Ammon's horn (tissue), 1 donor: ENCODE results near the gene RRAD.
"Not testable (repeated sequence)": the region's sequence is repeated elsewhere in the genome, so short reads cannot be mapped to it uniquely, and the experiment has no call there.

Experiments
- DNase-seq: peaks from one replicate; pipeline ENCODE4 v3.0.0-alpha.2; 2016; ENCODE audit warnings: low spot score

Gene RRAD

DNA sequence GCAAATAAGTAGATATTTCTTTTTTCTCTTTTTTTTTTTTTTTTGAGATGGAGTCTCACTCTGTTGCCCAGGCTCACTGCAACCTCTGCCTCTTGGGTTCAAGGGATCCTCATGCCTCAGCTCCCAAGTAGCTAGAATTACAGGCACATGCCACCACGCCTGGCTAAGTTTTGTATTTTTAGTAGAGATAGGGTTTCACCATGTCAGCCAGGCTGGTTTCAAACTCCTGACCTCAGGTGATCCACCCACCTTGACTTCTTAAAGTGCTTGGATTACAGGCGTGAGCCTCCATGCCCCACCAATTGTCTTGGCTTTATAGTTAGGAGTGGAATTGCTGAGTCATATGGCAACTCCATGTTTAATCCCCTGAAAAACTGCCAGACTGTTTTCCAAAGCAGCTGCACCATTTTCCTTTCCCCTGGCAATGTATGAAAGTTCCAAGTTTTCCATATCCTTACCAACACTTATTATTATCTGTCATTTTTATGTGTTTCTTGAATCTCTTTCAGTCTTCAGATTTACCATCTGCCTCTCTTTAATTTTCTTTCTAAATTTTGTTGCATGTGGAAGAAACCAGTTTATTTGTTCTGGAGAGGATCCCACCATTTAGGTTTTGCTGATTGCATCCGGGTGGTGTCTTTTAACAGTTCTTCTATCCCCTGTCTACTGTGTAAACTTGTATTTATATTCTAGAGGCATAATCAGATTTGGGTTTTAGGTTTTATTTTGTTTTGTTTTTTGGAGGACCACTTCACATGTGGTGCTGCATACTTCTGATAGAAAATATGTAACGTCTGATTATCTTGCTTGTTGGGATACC is 25.8 kb upstream of the RRAD start:
- no peak for DNase-seq

DNA sequence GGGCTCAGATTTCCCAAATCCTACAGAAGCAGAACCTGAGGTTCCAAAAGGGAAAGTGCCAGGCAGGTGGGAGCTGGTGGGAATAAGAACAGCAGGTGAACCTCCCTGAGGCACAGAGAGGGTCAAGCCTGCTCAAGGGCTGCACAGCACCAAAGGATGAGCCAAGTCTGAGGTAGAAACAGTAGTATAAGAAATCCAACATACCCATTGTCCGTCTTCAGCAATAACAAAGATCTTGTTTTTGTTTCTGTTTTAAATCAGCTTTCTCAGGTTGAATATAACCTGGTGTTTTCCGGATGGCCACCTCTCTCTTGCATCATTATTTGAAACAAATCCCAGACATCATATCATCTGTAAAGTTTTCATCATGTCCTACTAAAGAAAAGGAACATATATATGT is 25.1 kb upstream of the RRAD start:
- DNase-seq: no peak

DNA sequence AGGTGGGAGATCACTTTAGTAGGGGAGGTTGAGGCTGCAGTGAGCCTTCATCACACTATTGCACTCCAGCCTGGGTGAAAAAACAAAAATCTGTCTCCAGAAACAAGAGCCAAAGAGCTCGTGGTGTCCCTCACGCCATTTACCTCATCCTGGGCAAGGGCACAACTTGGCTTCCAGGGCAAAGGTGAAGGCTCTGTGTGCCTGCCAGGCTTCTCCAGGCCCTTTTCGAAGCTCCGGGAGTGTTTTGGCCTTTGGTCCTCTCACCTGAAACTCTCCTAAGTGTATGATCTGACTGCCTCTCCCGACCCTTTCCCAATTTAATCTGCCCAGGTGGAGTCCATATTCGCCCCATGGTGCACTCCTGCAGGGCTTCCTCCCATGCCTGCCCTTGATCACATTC is 24.1 kb upstream of the RRAD start:
- no peak for DNase-seq

DNA sequence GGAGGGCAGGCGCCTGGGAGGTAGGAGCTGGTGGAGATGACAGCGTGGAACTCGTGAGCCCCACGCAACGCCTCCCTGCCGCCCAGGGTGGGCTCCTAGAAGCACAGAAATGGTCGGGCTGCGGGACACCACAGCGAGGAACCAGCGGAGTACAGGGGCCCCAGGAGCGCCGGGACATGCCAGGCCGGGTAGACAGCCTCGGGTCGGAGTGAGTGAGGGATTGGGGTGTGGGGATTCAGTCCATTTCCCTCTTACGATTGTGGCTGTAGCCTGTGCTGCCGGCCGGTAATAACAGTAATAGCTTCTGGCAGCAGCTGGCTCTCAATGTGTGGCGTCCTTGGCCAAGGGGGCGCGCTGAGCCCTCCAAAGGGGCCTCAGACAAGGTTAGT is 23.5 kb upstream of the RRAD start:
- no peak for DNase-seq

DNA sequence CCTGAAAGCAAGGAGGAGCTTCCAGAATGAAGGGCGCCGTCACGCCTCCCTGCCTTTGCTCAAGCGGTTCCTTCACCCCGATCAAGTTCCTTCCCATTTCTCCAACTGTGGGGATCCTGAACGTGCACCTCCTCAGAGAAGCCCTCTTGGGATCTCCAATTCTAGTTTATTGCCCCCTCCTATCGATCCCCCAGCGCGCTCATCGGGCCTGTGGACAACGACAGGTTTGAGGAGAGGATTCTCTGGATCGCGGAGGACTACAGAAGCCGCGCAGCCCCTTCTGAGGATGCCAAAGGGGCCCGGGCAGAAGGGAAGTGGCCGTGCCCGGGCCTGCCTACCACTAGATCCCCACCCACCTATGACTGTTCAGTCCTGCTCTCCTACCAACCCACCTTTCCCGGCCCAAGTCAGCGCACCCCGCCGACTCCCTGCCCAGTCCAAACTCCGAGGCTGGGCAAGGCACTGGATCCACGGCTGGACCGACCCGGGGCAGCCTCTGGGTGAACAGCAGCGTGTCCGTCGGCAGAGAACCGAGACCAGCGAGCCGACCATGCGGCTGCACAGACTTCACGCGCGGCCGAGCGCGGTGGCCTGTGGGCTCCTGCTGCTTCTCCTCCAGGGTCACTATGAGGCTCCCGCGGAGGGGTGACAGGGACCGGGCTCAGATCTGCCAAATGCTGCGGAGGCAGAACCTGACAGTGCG is 22.9 kb upstream of the RRAD start:
- no peak for DNase-seq

DNA sequence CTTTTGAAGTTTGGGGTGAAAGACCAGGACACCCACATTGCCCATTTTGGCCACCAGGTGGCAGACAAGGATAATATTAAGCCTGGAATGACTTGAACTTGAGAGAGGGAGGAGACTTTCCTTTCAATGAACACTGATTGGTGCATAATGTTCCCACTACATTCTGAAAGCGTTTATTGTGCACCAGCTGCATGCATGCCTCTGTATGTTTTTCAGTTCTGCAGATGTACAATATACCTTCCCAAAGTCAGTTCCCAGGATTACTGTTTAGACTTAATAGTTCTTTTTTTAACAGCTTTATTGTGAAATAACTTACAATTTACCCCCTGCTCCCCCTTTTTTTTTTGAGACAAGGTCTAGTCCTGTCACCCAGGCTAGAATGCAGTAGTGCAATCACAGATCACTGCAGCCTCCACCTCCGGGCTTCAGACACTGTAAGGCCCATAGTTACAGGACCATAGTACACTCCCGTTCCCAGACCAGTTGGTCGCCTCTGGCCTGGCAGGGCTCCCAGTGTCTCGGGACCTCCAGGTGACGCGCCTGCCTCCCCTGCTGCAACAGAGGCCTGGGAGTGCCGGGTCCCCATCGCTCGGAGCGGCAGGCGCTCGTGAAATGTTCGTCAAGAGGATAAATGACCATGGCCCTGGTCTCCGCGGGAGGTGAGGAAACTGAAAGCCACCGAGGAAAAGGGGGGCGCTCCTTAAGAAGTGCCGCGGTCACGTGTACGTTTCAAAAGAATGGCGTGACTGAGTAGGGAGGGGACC is 22.1 kb upstream of the RRAD start:
- DNase-seq: peak; percentile 90

DNA sequence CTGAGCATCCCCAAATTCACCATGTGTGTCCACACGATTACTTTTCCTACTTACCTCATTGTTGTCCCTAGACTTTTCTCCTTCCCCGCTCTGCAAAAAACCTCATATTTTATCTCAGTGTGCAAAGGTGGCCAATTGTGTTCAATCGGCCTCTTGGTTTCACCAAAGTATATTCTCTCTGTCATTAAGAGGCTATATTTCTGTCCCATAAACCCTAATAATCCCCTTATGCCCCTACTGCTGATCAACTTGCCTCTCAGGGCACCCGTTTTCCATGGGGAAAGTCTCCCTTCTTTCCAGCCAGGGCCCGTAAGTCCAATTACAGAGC is 21.6 kb upstream of the RRAD start:
- no peak for DNase-seq

GRCh38 chr16:66946541-66946940 is 21.2 kb upstream of the RRAD start:
- DNase-seq: no peak

DNA sequence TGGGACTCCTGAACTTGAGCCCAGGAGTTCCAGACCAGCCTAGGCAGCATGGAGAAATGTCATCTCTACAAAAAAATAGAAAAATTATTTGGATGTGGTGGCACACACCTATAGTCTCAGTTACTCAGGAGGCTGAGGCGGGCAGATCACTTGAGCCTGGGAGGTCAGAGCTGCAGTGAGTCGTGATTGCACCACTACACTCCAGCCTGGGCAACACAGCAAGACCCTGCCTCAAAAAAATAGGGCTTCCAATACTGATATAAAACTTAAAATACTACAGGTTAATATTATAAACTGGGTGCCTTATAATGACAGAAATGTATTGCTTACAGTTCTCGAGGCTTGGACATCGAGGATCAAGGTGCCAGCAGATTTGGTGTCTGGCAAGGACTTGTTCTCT is 20.6 kb upstream of the RRAD start:
- no peak for DNase-seq

- DNase-seq: not testable (repeated sequence)
Observed at GRCh38 chr16:66944971-66945370, 19.6 kb upstream of the RRAD start.

- DNase-seq: no peak
Observed at GRCh38 chr16:66944054-66944441, 18.7 kb upstream of the RRAD start.

GRCh38 chr16:66943426-66944053 is 18.2 kb upstream of the RRAD start:
- DNase-seq: no peak

DNA sequence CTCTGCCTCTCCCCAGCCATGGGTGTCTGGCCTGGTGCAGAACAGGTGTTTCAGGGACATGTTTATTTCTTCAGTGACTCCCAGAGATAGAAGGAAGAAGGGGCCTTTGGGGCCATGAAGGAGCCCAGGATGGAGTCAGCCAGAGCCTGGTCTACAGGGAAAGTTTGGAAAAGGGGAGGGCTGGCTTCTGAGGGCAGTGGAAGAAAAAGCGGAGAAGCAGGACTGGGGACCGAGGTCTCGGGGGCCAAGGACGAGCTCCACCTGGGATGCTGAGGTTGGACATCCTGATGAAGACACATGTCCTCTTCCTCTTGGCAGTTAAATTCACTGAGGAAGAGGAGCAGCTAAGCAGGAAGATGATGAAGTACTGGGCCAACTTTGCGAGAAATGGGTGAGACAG is 17.6 kb upstream of the RRAD start:
- DNase-seq: no peak

DNA sequence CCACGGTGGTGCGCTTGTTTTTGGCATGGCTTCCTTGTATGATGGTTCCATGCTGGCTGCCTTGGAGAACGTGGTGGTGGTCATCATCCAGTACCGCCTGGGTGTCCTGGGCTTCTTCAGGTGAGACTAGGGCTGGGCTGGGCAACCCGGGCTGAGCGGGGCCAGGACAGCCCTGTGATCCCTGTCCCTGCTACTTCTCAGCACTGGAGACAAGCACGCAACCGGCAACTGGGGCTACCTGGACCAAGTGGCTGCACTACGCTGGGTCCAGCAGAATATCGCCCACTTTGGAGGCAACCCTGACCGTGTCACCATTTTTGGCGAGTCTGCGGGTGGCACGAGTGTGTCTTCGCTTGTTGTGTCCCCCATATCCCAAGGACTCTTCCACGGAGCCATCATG is 14.9 kb upstream of the RRAD start:
- no peak for DNase-seq

GRCh38 chr16:66939366-66939765 is 14.0 kb upstream of the RRAD start:
- DNase-seq: no peak

DNA sequence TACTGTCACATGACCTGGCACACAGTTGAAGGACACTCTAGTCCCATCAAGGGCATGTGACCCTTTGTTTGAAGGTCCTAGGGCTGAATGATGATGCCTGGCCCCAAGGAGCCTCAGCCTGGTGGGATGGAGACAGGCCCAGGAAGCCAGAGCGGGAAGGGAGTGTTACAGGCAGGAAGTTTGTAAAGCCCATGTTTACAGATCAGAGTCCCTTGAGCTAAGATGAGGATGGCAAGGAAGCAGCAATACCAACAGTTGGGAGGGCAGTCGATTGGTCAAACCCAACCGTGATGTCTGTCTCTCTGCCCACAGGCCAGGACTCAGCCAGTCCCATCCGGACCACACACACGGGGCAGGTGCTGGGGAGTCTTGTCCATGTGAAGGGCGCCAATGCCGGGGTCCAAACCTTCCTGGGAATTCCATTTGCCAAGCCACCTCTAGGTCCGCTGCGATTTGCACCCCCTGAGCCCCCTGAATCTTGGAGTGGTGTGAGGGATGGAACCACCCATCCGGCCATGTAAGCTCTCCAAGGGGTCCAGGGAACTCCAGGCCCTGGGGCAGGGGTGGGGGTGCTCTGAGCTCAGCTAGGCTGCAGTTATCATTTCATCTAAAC is 12.5 kb upstream of the RRAD start:
- no peak for DNase-seq

DNA sequence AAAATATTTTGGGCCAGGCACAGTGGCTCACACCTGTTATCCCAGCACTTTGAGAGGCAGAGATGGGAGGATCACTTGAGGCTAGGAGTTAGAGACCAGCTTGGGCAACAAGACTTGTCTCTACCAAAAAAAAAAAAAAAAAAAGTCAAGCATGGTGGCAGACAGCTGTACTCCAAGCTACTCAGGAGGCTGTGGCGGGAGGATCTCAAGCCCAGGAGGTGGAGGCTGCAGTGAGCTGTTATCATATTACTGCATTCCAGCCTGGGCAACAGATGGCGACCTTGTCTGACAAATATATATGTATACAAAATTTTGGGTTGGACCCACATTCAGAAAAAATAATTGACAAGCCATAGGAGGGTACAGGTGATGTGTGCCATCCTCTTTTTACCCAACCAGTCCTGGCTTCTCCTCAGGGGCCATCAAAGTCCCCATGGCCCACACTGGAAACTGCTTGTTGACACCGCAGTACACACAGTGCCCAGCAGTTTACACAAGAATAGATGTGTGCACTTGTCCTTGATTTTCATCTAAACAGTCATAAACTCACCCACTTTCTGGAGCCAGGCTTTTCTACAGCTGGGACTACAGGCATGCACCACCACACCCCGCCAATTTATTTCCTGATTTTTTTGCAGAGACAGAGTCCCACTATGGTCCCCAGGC is 11.7 kb upstream of the RRAD start:
- no peak for DNase-seq

- no peak for DNase-seq
Observed at GRCh38 chr16:66936462-66936861, 11.1 kb upstream of the RRAD start.

- DNase-seq: no peak
Observed at GRCh38 chr16:66935314-66936011, 10.1 kb upstream of the RRAD start, which contains the start of gene CES2. Gene CES2, plus strand, starts transcription at chr16:66935516. Its CDS starts 120 bp downstream, at chr16:66935636.

GRCh38 chr16:66934839-66935313 is 9.5 kb upstream of the RRAD start:
- DNase-seq: not testable (repeated sequence)
